ENCODE measurements around the gene HTT-AS.

HTT-AS gene

GRCh38 chr4:3030566-3031356, 43.6 kb downstream of the HTT-AS start:
- DNase-seq (ENCODE audit: low spot score) = no peak

GRCh38 chr4:3029464-3029863, 44.9 kb downstream of the HTT-AS start:
- DNase-seq (ENCODE audit: low spot score) = no peak

GRCh38 chr4:3026540-3026939, 47.8 kb downstream of the HTT-AS start:
- DNase-seq (ENCODE audit: low spot score) = no peak

- no peak for DNase-seq (ENCODE audit: low spot score)
Observed at GRCh38 chr4:3025881-3026280, 48.5 kb downstream of the HTT-AS start.

GRCh38 chr4:3022651-3023050, 51.7 kb downstream of the HTT-AS start:
- no peak for DNase-seq (ENCODE audit: low spot score)

- no peak for DNase-seq (ENCODE audit: low spot score)
Observed at GRCh38 chr4:3022112-3022511, 52.2 kb downstream of the HTT-AS start.

- no peak for DNase-seq (ENCODE audit: low spot score)
Observed at GRCh38 chr4:3021627-3022026, 52.7 kb downstream of the HTT-AS start.

- DNase-seq (ENCODE audit: low spot score) = no peak
Observed at GRCh38 chr4:3021127-3021526, 53.2 kb downstream of the HTT-AS start.

- DNase-seq (ENCODE audit: low spot score) = no peak
Observed at GRCh38 chr4:3019145-3019846, 55.0 kb downstream of the HTT-AS start.

- DNase-seq (ENCODE audit: low spot score) = no peak
Observed at GRCh38 chr4:3017504-3017903, 56.8 kb downstream of the HTT-AS start.

GRCh38 chr4:3016961-3017360, 57.4 kb downstream of the HTT-AS start:
- DNase-seq (ENCODE audit: low spot score) = no peak

GRCh38 chr4:3013839-3014350, 60.4 kb downstream of the HTT-AS start:
- DNase-seq (ENCODE audit: low spot score) = no peak
